ENCODE results near the gene PKIG. TPM values are rescaled to one million over a fixed set of nuclear protein-coding genes. Genes with fewer than 3 reads are reported as not detected.
A peak's percentile ranks its signal among the peaks of the same experiment; 100 is the strongest.

The PKIG gene
- total and polyA plus RNA-seq, 9 of the 15 experiments (the other 6 are each of a cell fraction or from before 2014, with no cell fraction given) = 0.13 to 7.0 (median 4.7) TPM

- H3K27ac ChIP-seq (ENCODE audit: extremely low read depth, low read depth, low read length) = no peak overlapping the region
- no peak overlapping the region for H2AFZ ChIP-seq (ENCODE audit: low read depth, low read length)
- no peak for ATAC-seq
- TF ChIP-seq NR2C2 (CRISPR knock-in tag; IDR thresholded peaks at IDR 0.05) (no peak), NR2C2 (tag; IDR thresholded peaks at IDR 0.05) (peak; percentile 72), NR2C1 (IDR thresholded peaks at IDR 0.05) (no peak), NR2C1 (tag; IDR thresholded peaks at IDR 0.05) (peak; percentile 54; the same call in 1 of the 2 replicates), XRCC4 (IDR thresholded peaks at IDR 0.05; ENCODE audit: extremely low read depth, insufficient read depth, insufficient read length) (no peak), MCM7 (IDR thresholded peaks at IDR 0.05) (no peak), E2F4 (CRISPR knock-in tag; IDR thresholded peaks at IDR 0.05; ENCODE audit: low read depth) (no peak), NFIC (IDR thresholded peaks at IDR 0.05) (peak; percentile 40; the same call in 1 of the 2 replicates), RBM25 (IDR thresholded peaks at IDR 0.05; ENCODE audit: low read depth, low read length, severe bottlenecking) (no peak), ESRRA (IDR thresholded peaks at IDR 0.05; ENCODE audit: borderline replicate concordance, low read depth) (peak; percentile 58)
- TF ChIP-seq, protein P1, sequence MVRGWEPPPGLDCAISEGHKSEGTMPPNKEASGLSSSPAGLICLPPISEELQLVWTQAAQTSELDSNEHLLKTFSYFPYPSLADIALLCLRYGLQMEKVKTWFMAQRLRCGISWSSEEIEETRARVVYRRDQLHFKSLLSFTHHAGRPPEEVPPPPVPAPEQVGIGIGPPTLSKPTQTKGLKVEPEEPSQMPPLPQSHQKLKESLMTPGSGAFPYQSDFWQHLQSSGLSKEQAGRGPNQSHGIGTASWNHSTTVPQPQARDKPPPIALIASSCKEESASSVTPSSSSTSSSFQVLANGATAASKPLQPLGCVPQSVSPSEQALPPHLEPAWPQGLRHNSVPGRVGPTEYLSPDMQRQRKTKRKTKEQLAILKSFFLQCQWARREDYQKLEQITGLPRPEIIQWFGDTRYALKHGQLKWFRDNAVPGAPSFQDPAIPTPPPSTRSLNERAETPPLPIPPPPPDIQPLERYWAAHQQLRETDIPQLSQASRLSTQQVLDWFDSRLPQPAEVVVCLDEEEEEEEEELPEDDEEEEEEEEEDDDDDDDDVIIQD (CRISPR knock-in tag; IDR thresholded peaks at IDR 0.05) = no peak
- H3K79me2 ChIP-seq (ENCODE audit: control insufficient read depth, insufficient read depth, low read length) = no peaks in the 10 kb centered on the region
- intact Hi-C loops (cut with micrococcal nuclease) = no loop called here
- BruUV-seq (replicated peaks) = no TSS peak
- H3K9me1 ChIP-seq (ENCODE audit: control insufficient read depth, insufficient read depth, low read length) = no peaks in the 10 kb centered on the region
- no peaks in the 10 kb centered on the region for H4K20me1 ChIP-seq (replicated peaks; ENCODE audit: control insufficient read depth, insufficient read depth, low read length)
- no peak overlapping the region for H3K4me3 ChIP-seq
- FAIRE-seq = no peak
- H3K9ac ChIP-seq (ENCODE audit: insufficient read depth in 1 of 2, low read depth in 2 of 2, low read length in 2 of 2) = no peak overlapping the region
- no peaks in the 10 kb centered on the region for H3K27me3 ChIP-seq (ENCODE audit: control insufficient read depth in 2 of 2, insufficient read depth in 2 of 2, low read length in 2 of 2)
- no peak for DNase-seq (ENCODE audit: extremely low read depth in 1 of 4, low spot score in 3 of 4)
- no peaks in the 10 kb centered on the region for H3K36me3 ChIP-seq (ENCODE audit: control insufficient read depth, insufficient read depth, low read length)
- H3K4me2 ChIP-seq (ENCODE audit: insufficient read depth, low read length) = no peak overlapping the region
- ChIA-PET CTCF (ENCODE audit: low intra/inter-chr PET ratio) (no interaction called here), POLR2A (no interaction called here)
- WGBS (ENCODE audit: insufficient coverage, low coverage, missing lambda C conversion rate) = 0% methylated on average over 1 of the region's 1 CpG
- no peaks in the 10 kb centered on the region for H3K9me3 ChIP-seq (replicated peaks; ENCODE audit: control insufficient read depth, insufficient read depth, low read depth, low read length)
- in situ Hi-C loops (cut with MboI) = loop anchor here (10.0 kb wide), 1 partner anchor 387 kb away; the partner anchor contains the start of gene OSER1
- H3K4me1 ChIP-seq (replicated peaks in 1 of 2; ENCODE audit: control insufficient read depth in 2 of 2, insufficient read depth in 2 of 2, low read length in 2 of 2) = peaks cover 0 to 8% of the 10 kb centered on the region in 2 experiments; a peak in 3 of 5 replicates
Observed at GRCh38 chr20:44601801-44602204, 19.4 kb downstream of the PKIG start.

Data from K562 (cell line).